ENCODE data around the gene SRGAP3. TPM values are rescaled to one million over a fixed set of nuclear protein-coding genes. Genes with fewer than 3 reads are reported as not detected.

SRGAP3 gene
- total and polyA plus RNA-seq, 3 experiments from 2014 or later = 0.84 to 2.1 (median 1.1) TPM

DNA sequence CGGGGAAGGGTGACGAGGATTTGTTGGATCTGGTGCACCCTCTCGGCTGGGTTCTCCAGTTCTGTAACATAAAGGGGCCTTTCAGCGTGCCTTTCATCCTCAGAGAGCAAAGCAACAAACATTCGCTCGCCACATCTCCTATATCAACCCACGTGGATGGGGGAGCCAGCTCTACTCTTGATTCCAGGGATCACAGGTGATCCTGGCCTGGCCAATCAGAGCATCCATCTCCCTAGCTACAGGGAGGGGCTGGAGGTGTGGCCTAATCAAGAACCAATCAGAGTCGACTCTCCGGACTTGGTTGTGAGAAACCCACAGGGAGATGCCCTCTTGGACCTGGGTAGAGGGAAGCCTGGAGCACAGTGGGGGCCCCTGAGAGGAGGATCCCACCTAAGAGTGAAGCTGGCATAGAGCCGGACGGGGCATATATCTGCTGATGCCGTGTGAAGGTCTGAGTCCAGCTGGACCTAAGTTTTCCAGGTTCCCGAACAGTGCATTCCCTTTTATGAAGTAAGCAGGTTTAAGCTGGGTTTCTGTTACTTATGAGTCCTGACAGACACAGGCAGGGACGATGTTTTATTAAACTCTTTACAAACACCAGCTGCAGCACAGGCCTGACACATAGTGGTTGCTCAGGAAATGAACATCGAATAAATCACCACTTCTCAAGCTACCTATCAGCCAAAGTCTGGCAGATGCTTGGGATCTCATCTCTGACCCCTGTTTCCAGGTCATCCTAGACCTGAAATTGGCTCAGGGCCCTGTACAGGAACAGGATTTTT is 235.5 kb downstream of the SRGAP3 start:
- peaks cover 0 to 2% (median 0%) of the 10 kb centered on the region in 3 donors for H3K36me3 Mint-ChIP-seq
- no peaks in the 10 kb centered on the region for H3K27me3 ChIP-seq (ENCODE audit: insufficient read depth, low read length, poor library complexity, severe bottlenecking)
- no peak overlapping the region for H3K4me3 Mint-ChIP-seq
- H3K9me3 Mint-ChIP-seq = peaks cover 0 to 2% (median 0%) of the 10 kb centered on the region in 5 donors
- H3K4me1 Mint-ChIP-seq = peaks cover 0 to 10% (median 3%) of the 10 kb centered on the region in 3 donors
- H3K9me3 ChIP-seq (ENCODE audit: low read length) = no peaks in the 10 kb centered on the region
- H3K4me1 ChIP-seq (ENCODE audit: insufficient read depth, low read length) = no peaks in the 10 kb centered on the region
- H3K27me3 Mint-ChIP-seq = peaks cover 1 to 4% of the 10 kb centered on the region in 2 donors
- ChIA-PET POLR2A (no interaction called here), CTCF (no interaction called here)
- no peak overlapping the region for H3K27ac Mint-ChIP-seq
- H3K4me3 ChIP-seq (ENCODE audit: low read length) = no peak overlapping the region
- no peak for DNase-seq
- no peaks in the 10 kb centered on the region for H3K36me3 ChIP-seq (ENCODE audit: insufficient read depth, low read length)
- no peak overlapping the region for H3K27ac ChIP-seq (ENCODE audit: low read depth, low read length)

DNA sequence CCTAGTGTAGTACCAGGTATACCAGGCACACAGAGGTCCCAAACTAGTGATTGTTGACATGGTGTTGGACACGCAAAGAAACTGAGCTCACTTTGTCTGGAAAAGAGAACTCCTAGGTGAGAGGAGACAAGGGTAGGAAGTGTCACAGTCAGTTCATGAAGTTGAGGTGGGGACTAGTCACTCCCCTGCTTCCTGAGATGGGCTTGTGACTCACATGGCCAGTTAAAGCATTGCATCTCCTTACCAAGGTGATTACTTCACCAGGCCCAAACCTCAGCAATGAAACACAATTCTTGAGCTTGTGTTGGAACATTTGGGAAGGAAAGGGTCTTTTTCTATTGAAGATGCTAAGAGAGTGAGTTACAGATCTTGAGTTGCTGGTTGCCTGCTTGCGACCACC is 236.9 kb downstream of the SRGAP3 start:
- Mint-ChIP-seq H3K27me3 (peaks cover 4 to 6% of the 10 kb centered on the region in 2 donors), H3K4me1 (peaks cover 0 to 10% (median 3%) of the 10 kb centered on the region in 3 donors), H3K9me3 (peaks cover 0 to 2% (median 0%) of the 10 kb centered on the region in 5 donors), H3K36me3 (peaks cover 0 to 2% (median 0%) of the 10 kb centered on the region in 3 donors), H3K4me3 (no peak overlapping the region), H3K27ac (no peak overlapping the region)
- no peak for DNase-seq
- ChIA-PET POLR2A (no interaction called here), CTCF (interaction anchor here (0.6 kb wide), 1 partner anchor 546 kb away, joined by 3 read pairs; no protein-coding TSS in a partner anchor)
- Histone ChIP-seq H3K27ac (ENCODE audit: low read depth, low read length) (no peak overlapping the region), H3K36me3 (ENCODE audit: insufficient read depth, low read length) (no peaks in the 10 kb centered on the region), H3K4me1 (ENCODE audit: insufficient read depth, low read length) (no peaks in the 10 kb centered on the region), H3K27me3 (ENCODE audit: insufficient read depth, low read length, poor library complexity, severe bottlenecking) (no peaks in the 10 kb centered on the region), H3K9me3 (ENCODE audit: low read length) (no peaks in the 10 kb centered on the region), H3K4me3 (ENCODE audit: low read length) (no peak overlapping the region)

GRCh38 chr3:9009976-9010545 is 239.4 kb downstream of the SRGAP3 start:
- CTCF ChIA-PET = no interaction called here

GRCh38 chr3:9008550-9009255 is 240.7 kb downstream of the SRGAP3 start:
- H3K27me3 ChIP-seq (ENCODE audit: insufficient read depth, low read length, poor library complexity, severe bottlenecking) = no peaks in the 10 kb centered on the region
- ChIA-PET POLR2A (no interaction called here), CTCF (no interaction called here)
- DNase-seq = no peak
- Mint-ChIP-seq H3K27me3 (peaks cover 0 to 6% of the 10 kb centered on the region in 2 donors), H3K9me3 (no peaks in the 10 kb centered on the region), H3K27ac (no peak overlapping the region), H3K36me3 (no peaks in the 10 kb centered on the region), H3K4me1 (peaks cover 0 to 10% (median 3%) of the 10 kb centered on the region in 3 donors), H3K4me3 (no peak overlapping the region)
- H3K9me3 ChIP-seq (ENCODE audit: low read length) = no peaks in the 10 kb centered on the region
- no peaks in the 10 kb centered on the region for H3K36me3 ChIP-seq (ENCODE audit: insufficient read depth, low read length)
- H3K4me3 ChIP-seq (ENCODE audit: low read length) = no peak overlapping the region
- H3K27ac ChIP-seq (ENCODE audit: low read depth, low read length) = no peak overlapping the region
- no peaks in the 10 kb centered on the region for H3K4me1 ChIP-seq (ENCODE audit: insufficient read depth, low read length)

More at GRCh38 chr3:9009976-9010545, 239.4 kb downstream of the SRGAP3 start:
- no peak overlapping the region for H3K27ac ChIP-seq (ENCODE audit: low read depth, low read length)
- H3K4me3 ChIP-seq (ENCODE audit: low read length) = no peak overlapping the region
- H3K9me3 Mint-ChIP-seq = peaks cover 0 to under 1% (median 0%) of the 10 kb centered on the region in 5 donors
- peaks cover 0 to 10% (median 3%) of the 10 kb centered on the region in 3 donors for H3K4me1 Mint-ChIP-seq
- POLR2A ChIA-PET = no interaction called here
- no peaks in the 10 kb centered on the region for H3K9me3 ChIP-seq (ENCODE audit: low read length)
- peaks cover 0 to under 1% (median 0%) of the 10 kb centered on the region in 3 donors for H3K36me3 Mint-ChIP-seq
- H3K27me3 Mint-ChIP-seq = peaks cover 0 to 6% of the 10 kb centered on the region in 2 donors
- H3K4me1 ChIP-seq (ENCODE audit: insufficient read depth, low read length) = no peaks in the 10 kb centered on the region
- no peaks in the 10 kb centered on the region for H3K36me3 ChIP-seq (ENCODE audit: insufficient read depth, low read length)
- no peak overlapping the region for H3K4me3 Mint-ChIP-seq
- no peak overlapping the region for H3K27ac Mint-ChIP-seq
- no peak for DNase-seq
- no peaks in the 10 kb centered on the region for H3K27me3 ChIP-seq (ENCODE audit: insufficient read depth, low read length, poor library complexity, severe bottlenecking)

GRCh38 chr3:9007928-9008327 is 241.5 kb downstream of the SRGAP3 start:
- CTCF ChIA-PET = no interaction called here
- Histone ChIP-seq H3K4me3 (ENCODE audit: low read length) (no peak overlapping the region), H3K36me3 (ENCODE audit: insufficient read depth, low read length) (no peaks in the 10 kb centered on the region), H3K4me1 (ENCODE audit: insufficient read depth, low read length) (no peaks in the 10 kb centered on the region), H3K9me3 (ENCODE audit: low read length) (no peaks in the 10 kb centered on the region), H3K27ac (ENCODE audit: low read depth, low read length) (no peak overlapping the region), H3K27me3 (ENCODE audit: insufficient read depth, low read length, poor library complexity, severe bottlenecking) (no peaks in the 10 kb centered on the region)
- POLR2A ChIA-PET = no interaction called here
- no peak overlapping the region for H3K4me3 Mint-ChIP-seq
- H3K36me3 Mint-ChIP-seq = no peaks in the 10 kb centered on the region
- no peaks in the 10 kb centered on the region for H3K9me3 Mint-ChIP-seq
- DNase-seq = no peak
- no peak overlapping the region for H3K27ac Mint-ChIP-seq
- peaks cover 0 to 6% of the 10 kb centered on the region in 2 donors for H3K27me3 Mint-ChIP-seq
- peaks cover 0 to 10% (median 3%) of the 10 kb centered on the region in 3 donors for H3K4me1 Mint-ChIP-seq

DNA sequence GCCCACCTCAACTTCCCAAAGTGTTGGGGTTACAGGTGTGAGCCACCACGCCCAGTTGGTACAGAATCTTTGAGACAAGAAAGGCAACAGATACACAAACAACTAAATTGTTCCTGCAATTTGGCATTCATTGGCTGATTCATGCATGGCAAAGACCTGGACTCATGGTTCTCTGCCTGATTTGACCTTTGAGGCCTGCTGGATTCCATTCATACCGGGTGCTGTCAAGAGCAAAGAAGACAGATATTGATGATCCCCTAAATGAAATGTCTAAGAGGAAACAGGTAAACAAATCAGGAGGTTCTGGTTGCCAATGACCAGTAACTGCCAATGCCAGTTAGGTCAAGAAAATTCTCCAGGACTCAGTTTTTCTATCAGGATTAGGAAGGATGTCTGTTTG is 242.2 kb downstream of the SRGAP3 start:
- CTCF ChIA-PET = no interaction called here
- Histone ChIP-seq H3K4me1 (ENCODE audit: insufficient read depth, low read length) (no peaks in the 10 kb centered on the region), H3K9me3 (ENCODE audit: low read length) (no peaks in the 10 kb centered on the region), H3K36me3 (ENCODE audit: insufficient read depth, low read length) (no peaks in the 10 kb centered on the region), H3K4me3 (ENCODE audit: low read length) (no peak overlapping the region), H3K27me3 (ENCODE audit: insufficient read depth, low read length, poor library complexity, severe bottlenecking) (no peaks in the 10 kb centered on the region), H3K27ac (ENCODE audit: low read depth, low read length) (no peak overlapping the region)
- no peak overlapping the region for H3K27ac Mint-ChIP-seq
- H3K36me3 Mint-ChIP-seq = no peaks in the 10 kb centered on the region
- POLR2A ChIA-PET = no interaction called here
- peaks cover 0 to 3% (median 1%) of the 10 kb centered on the region in 3 donors for H3K4me1 Mint-ChIP-seq
- no peaks in the 10 kb centered on the region for H3K9me3 Mint-ChIP-seq
- H3K4me3 Mint-ChIP-seq = no peak overlapping the region
- peaks cover 0 to 6% of the 10 kb centered on the region in 2 donors for H3K27me3 Mint-ChIP-seq
- DNase-seq = no peak

DNA sequence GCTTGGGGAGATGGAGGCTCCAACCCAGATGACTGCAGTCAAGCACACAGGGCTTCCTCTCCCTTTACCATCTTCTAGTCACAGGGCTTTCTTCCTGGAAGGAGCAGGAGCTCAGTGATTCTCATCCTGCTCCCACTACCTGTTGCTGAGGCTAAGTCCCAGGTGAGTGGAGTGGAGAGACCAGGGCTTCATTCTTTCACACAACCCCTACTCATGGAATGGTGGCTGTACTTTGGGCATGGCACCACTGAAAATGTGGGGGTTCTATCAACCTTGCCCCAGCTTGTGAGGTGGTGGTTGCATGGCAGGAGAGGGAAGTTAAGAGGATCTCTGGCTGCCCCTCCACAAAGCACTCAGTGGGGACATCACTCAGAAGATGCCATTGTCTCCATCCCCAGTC is 249.4 kb downstream of the SRGAP3 start:
- Mint-ChIP-seq H3K4me3 (no peak overlapping the region), H3K27me3 (peaks cover 9 to 12% of the 10 kb centered on the region in 2 donors), H3K4me1 (no peaks in the 10 kb centered on the region), H3K9me3 (no peaks in the 10 kb centered on the region), H3K27ac (no peak overlapping the region), H3K36me3 (no peaks in the 10 kb centered on the region)
- Histone ChIP-seq H3K27me3 (ENCODE audit: insufficient read depth, low read length, poor library complexity, severe bottlenecking) (no peaks in the 10 kb centered on the region), H3K27ac (ENCODE audit: low read depth, low read length) (no peak overlapping the region), H3K4me1 (ENCODE audit: insufficient read depth, low read length) (no peaks in the 10 kb centered on the region), H3K9me3 (ENCODE audit: low read length) (no peaks in the 10 kb centered on the region), H3K36me3 (ENCODE audit: insufficient read depth, low read length) (no peaks in the 10 kb centered on the region), H3K4me3 (ENCODE audit: low read length) (no peak overlapping the region)
- CTCF ChIA-PET = no interaction called here
- DNase-seq = no peak
- POLR2A ChIA-PET = no interaction called here

GRCh38 chr3:8997151-8997550 is 252.3 kb downstream of the SRGAP3 start:
- Mint-ChIP-seq H3K4me1 (no peaks in the 10 kb centered on the region), H3K27ac (no peak overlapping the region), H3K9me3 (no peaks in the 10 kb centered on the region), H3K27me3 (peaks cover 9 to 12% of the 10 kb centered on the region in 2 donors), H3K36me3 (no peaks in the 10 kb centered on the region), H3K4me3 (no peak overlapping the region)
- H3K4me3 ChIP-seq (ENCODE audit: low read length) = no peak overlapping the region
- H3K27ac ChIP-seq (ENCODE audit: low read depth, low read length) = no peak overlapping the region
- H3K27me3 ChIP-seq (ENCODE audit: insufficient read depth, low read length, poor library complexity, severe bottlenecking) = no peaks in the 10 kb centered on the region
- H3K4me1 ChIP-seq (ENCODE audit: insufficient read depth, low read length) = no peaks in the 10 kb centered on the region
- ChIA-PET CTCF (no interaction called here), POLR2A (no interaction called here)
- H3K9me3 ChIP-seq (ENCODE audit: low read length) = no peaks in the 10 kb centered on the region
- no peak for DNase-seq
- H3K36me3 ChIP-seq (ENCODE audit: insufficient read depth, low read length) = no peaks in the 10 kb centered on the region

Measured in CD8-positive, alpha-beta memory T cell (primary cell).